GM12874 (cell line): ENCODE results near the gene FAM209B.

Source experiments
- CTCF ChIP-seq: IDR thresholded peaks from 2 replicates; pipeline ENCODE4 v1.5.1; 2011; ENCODE audit warnings: low read depth, mild to moderate bottlenecking, control low read depth, low read length, moderate library complexity; ENCODE audit not compliant: insufficient read depth

FAM209B gene

GRCh38 chr20:56570832-56571231, 37.8 kb downstream of the FAM209B start:
- TF ChIP-seq CTCF: no peak

DNA sequence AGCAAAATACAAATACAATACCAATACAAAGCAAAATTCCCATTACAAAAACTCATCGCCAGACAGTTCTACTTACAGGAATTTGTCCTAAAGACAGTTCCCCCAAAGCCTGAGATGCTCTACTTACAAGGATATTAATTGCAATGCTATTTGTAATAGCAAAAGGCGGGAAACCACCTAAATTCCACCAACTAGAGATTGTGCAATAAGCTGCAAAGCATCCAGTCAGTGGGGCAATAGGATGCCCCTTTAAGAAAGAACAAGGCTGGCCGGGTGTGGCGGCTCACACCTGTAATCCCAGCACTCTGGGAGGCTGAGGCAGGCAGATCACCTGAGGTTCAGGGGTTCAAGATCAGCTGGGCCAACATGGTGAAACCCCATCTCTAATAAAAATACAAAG, 39.1 kb downstream of the FAM209B start:
- TF ChIP-seq CTCF: no peak

DNA sequence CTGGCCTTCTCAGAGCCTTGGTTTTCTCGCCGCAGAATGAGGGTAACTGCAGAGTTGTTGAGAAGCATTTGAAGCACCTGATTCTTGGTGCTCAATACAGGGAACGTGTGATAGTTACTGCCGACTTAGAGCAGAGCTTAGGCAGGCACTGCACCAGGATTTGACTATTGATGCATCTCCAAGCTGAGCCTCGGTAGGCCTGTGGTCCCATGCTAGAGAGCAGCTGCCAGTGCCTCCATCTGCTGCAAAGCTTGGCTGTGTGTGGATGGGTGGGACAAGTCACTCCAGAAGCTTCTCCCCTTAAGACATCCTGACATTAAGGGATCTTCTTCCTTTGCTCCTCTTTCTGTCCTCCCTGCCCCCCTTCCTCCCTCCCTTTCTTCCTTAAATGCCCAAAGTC, 40.9 kb downstream of the FAM209B start:
- TF ChIP-seq CTCF: no peak

DNA sequence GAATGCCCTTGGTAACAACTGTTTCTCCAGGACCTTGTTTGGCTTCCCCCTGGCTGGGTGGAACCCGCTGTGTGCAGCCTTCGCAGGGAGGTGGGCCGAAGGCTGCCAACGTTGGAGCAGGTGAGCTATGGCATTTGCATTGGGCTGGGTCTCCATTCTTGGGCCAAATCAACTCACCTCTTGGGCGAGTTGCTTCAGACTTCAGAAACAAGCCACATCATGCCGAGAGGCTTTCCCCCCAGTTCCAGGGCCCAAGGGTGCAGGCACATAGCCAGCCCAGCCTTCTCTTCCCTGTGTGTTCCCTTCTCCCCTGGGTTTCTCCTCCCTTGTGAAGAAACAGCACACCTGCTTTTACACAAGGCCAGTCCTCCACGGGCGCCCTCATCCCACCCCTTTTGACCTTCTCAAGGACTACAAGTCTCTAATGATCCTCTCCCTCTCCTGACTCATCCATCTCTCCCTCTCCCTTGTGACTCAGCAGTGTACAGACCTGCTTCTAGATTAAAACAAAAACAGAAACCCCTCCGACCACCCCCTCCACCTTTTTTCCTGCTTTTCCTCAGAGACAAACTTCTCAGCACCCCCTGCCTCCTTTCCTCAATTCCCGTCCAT, 41.6 kb downstream of the FAM209B start:
- no peak for TF ChIP-seq CTCF

DNA sequence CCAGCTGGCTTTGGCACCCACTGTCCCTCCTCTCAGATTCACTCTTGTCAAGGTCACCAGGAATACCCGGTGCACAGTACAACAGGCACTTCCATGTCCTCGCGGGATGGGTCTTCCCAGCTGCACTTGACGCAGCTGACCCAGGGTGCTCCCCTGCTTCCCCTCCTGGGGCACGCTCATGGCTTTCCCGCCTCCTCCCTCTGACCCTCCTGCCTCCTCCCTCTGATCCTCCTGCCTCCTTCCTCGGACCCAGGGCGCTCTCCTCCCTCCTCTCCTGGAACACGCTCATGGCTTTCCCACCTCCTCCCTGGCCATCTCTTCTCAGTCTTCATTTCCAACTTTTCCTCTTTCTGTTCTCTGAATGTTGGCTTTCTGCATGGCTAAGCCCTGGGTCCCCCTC, 42.1 kb downstream of the FAM209B start:
- TF ChIP-seq CTCF: no peak

- TF ChIP-seq CTCF: no peak
Observed at GRCh38 chr20:56575961-56576360, 42.9 kb downstream of the FAM209B start.

GRCh38 chr20:56579301-56579710, 46.3 kb downstream of the FAM209B start:
- no peak for TF ChIP-seq CTCF
